EL (cell line): ENCODE results near the gene CHST3.

Experiments used
- DNase-seq: peaks from one replicate; pipeline ENCODE4 v3.0.0-alpha.2; 2016

CHST3 gene

DNA sequence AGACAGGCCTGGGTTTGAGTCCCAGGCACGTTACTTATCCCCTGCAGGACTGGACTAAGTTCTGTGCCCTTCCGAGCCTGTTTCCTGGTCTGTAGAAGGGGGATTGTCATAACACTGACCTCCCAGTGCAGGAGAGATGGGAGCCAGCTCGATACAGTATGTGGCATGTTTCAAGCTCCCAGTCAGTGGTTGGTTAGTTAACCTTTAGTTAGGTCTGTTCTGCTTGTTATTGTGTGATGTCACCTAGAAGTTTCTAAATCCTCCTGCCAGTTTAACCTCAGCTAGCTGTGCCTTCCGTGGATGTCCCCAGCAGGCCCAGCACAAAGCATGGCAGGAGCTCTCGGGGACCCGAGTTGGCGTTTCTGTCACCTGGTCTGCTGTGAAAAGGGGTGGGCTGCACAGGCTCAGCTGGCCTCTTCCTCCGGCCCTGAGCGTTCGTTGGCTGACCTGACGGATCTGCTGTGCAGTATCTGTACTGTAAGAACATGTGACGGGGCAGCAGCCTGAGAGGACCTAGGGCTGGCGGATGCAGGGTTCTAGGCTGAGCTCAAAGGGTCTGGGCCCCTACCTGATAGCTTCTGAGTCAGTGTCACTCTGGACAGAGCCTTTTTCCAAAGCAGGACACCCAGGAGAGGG is 71.2 kb downstream of the CHST3 start:
- no peak for DNase-seq

GRCh38 chr10:72037266-72037665 is 73.1 kb downstream of the CHST3 start:
- DNase-seq = no peak

- no peak for DNase-seq
Observed at GRCh38 chr10:72037811-72038210, 73.6 kb downstream of the CHST3 start.

DNA sequence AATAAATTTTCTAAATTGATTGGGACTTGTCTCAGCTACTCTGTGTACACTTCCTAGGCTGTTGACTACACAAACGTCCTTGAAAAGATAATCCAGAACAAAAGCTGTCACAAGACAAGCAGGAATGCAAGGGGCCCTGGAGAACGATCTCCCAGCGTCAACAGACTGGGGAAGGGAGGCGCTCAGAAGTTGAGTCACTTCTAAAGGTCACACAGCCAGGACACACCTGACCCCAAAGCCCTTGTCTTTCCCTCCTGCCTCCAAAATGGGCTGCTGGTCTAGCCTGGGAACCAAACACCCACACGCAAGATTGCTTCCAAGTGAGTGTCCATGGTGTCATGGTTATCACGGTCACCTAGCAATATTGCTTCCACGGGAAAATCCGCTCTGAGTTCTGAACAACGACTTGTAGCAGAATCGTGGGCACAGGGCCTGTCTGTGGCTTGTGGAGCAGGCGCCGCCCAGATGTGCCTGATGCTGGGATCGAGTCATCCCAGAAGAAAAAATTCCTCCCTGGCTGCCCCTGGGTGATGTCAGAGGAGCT is 74.3 kb downstream of the CHST3 start:
- peak; percentile 54 for DNase-seq

- DNase-seq = no peak
Observed at GRCh38 chr10:72039377-72039776, 75.2 kb downstream of the CHST3 start.

GRCh38 chr10:72041491-72041890 is 77.3 kb downstream of the CHST3 start:
- DNase-seq = no peak

- DNase-seq = peak; percentile 13
Observed at GRCh38 chr10:72043016-72043834, 79.0 kb downstream of the CHST3 start.

DNA sequence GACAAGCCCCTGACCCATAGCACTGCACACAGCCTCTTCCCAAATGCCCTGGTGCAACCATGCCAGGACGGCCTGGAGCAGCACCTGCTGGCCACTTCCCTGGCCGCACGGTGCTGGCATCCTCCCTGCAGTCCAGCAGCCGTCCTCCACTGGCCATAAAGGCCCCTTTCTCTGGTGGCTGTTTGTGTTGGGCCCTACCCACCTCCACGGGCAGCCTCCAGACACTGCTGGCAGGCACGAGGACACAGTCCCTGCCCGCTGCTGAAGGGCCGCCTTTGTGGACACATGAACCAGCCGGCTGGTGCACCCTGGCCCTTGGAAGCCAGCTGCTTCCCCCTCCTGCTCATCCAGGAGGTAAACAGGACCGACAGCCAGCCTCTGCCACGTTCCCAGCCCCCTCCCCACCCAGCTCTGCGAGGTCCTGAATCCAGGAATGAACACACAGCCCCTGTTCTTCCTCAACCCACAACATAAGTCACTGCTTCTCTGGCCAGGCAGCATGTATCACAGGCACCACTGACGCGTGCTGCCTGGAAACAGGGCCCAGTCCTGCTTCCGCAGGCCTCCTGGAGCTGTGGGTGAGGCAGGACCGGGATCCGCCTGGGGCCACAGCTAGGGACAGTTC is 80.3 kb downstream of the CHST3 start:
- no peak for DNase-seq

- DNase-seq = no peak
Observed at GRCh38 chr10:72045586-72045985, 81.4 kb downstream of the CHST3 start.

DNA sequence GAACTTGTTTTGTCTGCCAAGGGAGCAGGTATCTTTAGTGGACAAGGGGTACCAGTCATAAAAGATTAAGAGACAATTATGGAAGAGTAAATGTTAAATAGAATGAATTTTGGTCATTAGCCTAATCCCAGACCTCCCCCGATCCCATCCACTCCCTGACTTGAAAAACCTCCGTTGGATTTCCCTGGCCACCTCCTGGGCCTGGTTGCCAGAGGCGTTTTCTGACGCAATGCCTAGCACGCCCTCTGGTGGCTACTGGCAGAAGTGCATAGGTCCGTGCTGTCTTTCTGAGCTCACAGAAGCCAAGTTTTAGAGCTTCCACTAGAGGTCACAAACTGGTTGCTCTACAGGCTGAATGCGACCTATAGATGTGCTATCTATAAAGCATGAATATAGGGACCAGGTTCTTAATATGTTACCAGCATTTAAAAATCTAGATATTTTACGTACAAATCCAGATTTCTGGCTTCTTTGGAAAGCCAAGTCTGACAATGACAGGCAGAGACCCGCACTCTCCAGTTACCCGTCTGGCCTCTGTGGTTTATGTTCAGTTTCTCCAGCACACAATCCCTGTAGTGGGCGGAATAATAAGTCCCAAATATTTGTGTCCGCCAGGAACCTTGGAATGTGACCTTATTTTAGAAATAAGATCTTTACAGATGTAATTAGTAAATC is 84.4 kb downstream of the CHST3 start:
- peak; percentile 90 for DNase-seq

DNA sequence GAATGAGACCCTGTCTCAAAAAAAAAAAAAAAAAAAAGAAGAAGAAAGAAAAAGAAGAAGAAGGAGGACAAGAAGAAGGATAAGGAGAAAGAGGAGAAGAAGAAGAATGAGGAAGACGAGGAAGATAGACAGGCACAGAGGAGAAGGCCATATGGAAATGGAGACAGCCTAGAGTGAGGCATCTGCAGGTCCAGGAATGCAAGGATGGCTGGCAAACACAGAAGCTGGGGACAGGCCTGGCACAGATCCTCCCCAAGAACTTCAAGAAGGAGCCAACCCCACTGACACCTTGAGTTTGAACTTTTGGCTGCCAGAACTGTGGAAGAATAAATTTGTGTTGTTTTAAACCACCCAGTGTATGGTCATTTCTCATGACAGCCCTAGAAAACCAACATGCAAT is 85.3 kb downstream of the CHST3 start:
- DNase-seq = no peak

DNA sequence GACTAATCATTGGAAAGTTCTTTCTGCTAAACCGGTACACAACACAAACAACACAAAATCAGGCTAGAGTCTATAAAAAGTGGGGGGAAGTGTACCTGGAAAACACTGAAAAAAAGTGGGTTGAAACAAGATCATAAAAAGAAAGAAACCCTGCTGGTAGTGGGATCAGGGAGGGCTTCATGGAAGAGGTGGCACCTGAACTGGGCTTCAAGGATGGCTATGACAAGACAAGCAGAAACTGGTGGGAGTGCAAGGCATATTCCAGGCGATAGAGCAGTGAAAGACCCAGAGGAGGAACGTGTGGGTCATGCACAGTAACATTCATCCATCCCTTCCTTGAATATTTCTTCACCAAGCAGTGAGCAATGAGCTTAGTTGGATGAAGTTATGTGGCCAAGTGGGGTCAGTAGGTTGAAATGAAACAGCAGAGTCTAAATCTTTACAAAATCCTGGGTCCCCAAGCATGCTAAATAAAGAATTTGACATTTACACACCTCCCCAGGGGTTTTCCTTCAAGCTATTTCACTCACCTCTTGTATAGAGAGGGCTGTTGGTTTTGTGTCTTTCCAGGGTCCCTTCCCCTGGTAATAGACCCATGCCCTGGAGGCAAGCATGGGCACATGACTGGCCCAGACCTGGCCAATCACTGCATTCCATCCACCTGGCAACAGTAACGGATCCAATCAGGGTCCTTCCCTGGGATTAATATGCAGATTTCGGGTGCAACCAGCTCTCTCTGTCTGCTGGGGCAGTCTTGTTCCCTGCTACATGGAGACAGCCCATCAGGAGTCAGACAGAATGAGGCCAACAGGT is 86.0 kb downstream of the CHST3 start:
- DNase-seq = no peak

DNA sequence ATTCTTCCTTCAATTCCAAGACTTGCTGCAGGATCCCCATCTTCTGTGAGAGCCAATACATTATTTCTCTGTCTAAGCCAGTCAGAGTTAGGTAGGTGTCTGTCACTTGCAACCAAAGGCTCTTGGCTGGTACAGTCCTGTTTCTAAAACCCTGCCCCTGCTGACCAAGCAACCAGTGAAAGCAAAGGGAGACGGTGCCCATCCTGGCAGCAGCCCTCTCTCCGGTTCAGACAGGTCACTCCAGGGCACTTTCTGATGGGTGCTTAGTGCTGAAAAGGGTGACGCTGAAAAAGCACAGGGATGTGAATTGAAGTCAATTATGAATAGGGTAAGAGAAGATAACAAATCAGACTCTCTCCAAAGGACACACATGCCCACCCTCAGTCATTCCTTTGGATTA is 86.7 kb downstream of the CHST3 start:
- DNase-seq = no peak

DNA sequence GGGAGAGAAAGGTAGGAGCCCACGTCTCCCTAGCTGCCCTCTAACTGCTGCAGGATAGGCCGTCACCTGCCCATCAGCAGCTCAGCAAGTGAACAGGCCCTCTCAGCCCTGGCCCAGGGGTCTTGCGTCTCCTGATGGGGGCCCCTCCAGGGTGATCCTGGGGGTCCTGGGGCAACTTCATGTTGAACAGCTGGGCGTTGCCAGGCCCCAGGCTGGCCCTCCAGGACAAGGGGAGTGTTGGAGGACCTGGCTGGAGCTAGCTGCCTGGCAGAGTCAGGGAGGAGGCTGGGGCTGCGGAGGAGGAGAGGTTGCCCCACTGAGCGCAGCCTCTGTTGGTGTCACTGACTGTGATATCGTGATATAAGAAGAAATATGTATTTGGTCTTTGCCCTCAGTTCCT is 89.5 kb downstream of the CHST3 start:
- DNase-seq = no peak

DNA sequence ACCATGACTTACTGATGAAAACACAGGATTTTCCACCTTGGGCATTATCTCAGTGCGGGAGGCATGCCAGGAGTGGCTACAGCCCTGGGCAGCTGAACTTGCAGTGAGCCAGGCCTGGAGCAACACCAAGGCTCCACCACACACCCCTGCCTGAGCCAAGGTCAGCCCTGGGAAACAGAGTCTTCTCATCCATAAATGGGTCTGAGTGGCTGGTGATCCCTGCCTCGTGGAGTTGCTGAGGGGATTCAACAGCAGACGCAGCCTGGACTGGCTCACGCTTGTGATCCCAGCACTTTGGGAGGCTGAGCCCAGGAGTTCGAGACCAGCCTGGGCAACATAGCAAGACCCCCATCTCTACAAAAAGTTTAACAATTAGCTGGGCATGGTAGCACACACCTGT is 91.9 kb downstream of the CHST3 start:
- DNase-seq = no peak

GRCh38 chr10:72056932-72057751 is 92.9 kb downstream of the CHST3 start:
- no peak for DNase-seq

DNA sequence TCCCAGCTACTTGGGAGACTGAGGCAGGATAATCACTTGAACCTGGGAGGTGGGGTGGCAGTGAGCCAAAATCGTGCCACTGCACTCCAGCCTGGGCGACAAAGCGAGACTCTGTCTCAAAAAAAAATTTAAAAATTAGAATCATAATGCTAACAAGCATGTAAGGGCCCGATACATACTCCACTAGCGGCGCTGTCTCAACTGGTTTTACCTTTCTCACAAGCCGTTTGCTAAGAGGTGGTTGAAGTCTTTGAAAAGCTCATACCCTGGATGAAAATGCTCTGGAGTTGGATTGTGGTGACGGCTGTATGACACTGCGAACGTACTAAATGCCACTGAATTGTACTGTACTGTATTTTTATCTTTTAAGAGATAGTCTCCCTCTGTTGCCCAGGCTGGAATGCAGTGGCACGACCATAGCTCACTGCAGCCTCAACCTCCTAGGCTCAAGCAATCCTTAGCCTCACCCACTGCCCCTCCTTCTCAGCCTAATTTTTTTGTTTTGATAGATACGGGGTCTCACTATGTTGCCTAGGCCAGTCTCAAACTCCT is 94.2 kb downstream of the CHST3 start:
- no peak for DNase-seq

DNA sequence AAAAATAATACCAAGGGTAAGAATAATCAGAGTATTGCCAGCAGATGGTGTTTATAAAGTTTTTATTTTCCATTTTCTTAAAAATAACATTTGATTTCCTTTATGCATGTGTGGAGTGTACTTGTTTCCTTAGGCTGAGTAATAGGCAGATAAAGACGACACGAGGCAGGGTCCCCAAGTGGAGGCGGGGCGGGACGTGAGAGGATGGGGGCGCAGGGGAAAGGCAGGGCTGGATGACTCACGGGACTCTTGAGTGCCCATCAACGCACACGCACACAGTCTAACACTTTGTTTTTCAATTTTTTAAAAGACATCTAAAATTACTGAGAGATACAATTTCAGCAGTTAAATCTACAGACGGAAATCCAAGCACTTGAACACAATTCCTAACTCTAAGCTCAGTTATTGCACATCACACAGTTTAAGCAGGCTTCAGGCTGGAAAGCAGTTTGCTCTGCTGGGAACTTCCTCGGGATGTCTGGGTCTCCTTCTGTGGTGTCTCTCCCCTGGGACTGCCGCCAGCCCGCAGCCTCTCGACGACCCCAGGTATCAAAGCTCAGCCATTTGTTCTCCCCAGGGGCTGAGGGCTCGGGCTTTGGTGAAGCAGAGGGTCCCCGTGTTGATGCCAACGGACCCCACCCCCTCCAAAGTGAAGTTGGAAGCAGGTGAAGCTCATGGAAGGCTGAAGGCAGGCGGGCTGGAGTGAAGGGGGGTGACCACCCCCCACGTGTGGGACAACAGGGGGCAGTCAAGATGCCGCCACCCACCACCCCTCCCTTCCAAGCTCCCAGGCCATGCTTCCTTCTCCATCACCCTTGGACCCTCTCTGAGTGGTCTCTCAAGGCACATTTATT is 95.0 kb downstream of the CHST3 start:
- no peak for DNase-seq

GRCh38 chr10:72059843-72060822 is 95.9 kb downstream of the CHST3 start:
- no peak for DNase-seq
